CD4-positive, alpha-beta T cell treated with Interleukin-6 for 4 hours (primary cell): ENCODE measurements around the gene USP47.
A peak's percentile ranks its signal among the peaks of the same experiment; 100 is the strongest.

Experiments
- DNase-seq: peaks from one replicate; pipeline ENCODE4 v3.0.0-alpha.2; 2020; ENCODE audit warnings: mixed read lengths

The USP47 gene

GRCh38 chr11:11866203-11866602 lies 24.4 kb downstream of the USP47 start:
- DNase-seq, result no peak

GRCh38 chr11:11867720-11868119 lies 25.9 kb downstream of the USP47 start:
- no peak for DNase-seq

- peak; percentile 1 for DNase-seq
Observed at GRCh38 chr11:11871991-11872401, 30.2 kb downstream of the USP47 start.

GRCh38 chr11:11876458-11876857 lies 34.7 kb downstream of the USP47 start:
- DNase-seq, result peak; percentile 3

- no peak for DNase-seq
Observed at GRCh38 chr11:11880179-11880578, 38.4 kb downstream of the USP47 start.

GRCh38 chr11:11882539-11882938 lies 40.8 kb downstream of the USP47 start:
- DNase-seq, result no peak

GRCh38 chr11:11884351-11884750 lies 42.6 kb downstream of the USP47 start:
- no peak for DNase-seq

- no peak for DNase-seq
Observed at GRCh38 chr11:11884774-11885481, 43.2 kb downstream of the USP47 start.

GRCh38 chr11:11894486-11894885 lies 52.7 kb downstream of the USP47 start:
- no peak for DNase-seq

GRCh38 chr11:11895672-11896071 lies 53.9 kb downstream of the USP47 start:
- DNase-seq, result no peak

GRCh38 chr11:11898648-11899047 lies 56.9 kb downstream of the USP47 start:
- no peak for DNase-seq

- no peak for DNase-seq
Observed at GRCh38 chr11:11899401-11899800, 57.6 kb downstream of the USP47 start.

GRCh38 chr11:11901929-11902328 lies 60.2 kb downstream of the USP47 start:
- no peak for DNase-seq

- DNase-seq, result no peak
Observed at GRCh38 chr11:11909727-11910126, 68.0 kb downstream of the USP47 start.

- no peak for DNase-seq
Observed at GRCh38 chr11:11910541-11910940, 68.8 kb downstream of the USP47 start.

- DNase-seq, result no peak
Observed at GRCh38 chr11:11913395-11913794, 71.6 kb downstream of the USP47 start.

GRCh38 chr11:11915625-11916024 lies 73.9 kb downstream of the USP47 start:
- no peak for DNase-seq

- DNase-seq, result no peak
Observed at GRCh38 chr11:11916981-11917399, 75.2 kb downstream of the USP47 start.

- DNase-seq, result no peak
Observed at GRCh38 chr11:11923828-11924227, 82.1 kb downstream of the USP47 start.

- DNase-seq, result no peak
Observed at GRCh38 chr11:11929920-11930319, 88.1 kb downstream of the USP47 start.

GRCh38 chr11:11931461-11932055 lies 89.8 kb downstream of the USP47 start:
- DNase-seq, result peak; percentile 6

- DNase-seq, result no peak
Observed at GRCh38 chr11:11935536-11935935, 93.8 kb downstream of the USP47 start.

- DNase-seq, result no peak
Observed at GRCh38 chr11:11937433-11937832, 95.7 kb downstream of the USP47 start.

GRCh38 chr11:11937957-11938356 lies 96.2 kb downstream of the USP47 start:
- DNase-seq, result no peak

GRCh38 chr11:11940551-11940950 lies 98.8 kb downstream of the USP47 start:
- DNase-seq, result no peak
